ACHN (cell line): Measurements from ENCODE around the gene SH2D4B.
A peak's percentile ranks its signal among the peaks of the same experiment; 100 is the strongest.

Experiments used
- DNase-seq: peaks from one replicate; pipeline ENCODE4 v3.0.0-alpha.2; 2015
- in situ Hi-C: cut with HindIII; loops from 2 replicates; pipeline ENCODE4 v1.10.0; 2017; ENCODE audit warnings: low sequenced_read_pairs, low pct_ligation_motif_present, low pct_unique_long_range_greater_than_20kb

Gene SH2D4B

GRCh38 chr10:80579181-80579763 is 41.6 kb downstream of the SH2D4B start:
- no peak for DNase-seq
- in situ Hi-C loops: no loop called here

- no peak for DNase-seq
These were observed 42.3 kb downstream of the SH2D4B start for GRCh38 chr10:80579849-80580637.

GRCh38 chr10:80580638-80581468 is 43.2 kb downstream of the SH2D4B start:
- in situ Hi-C loops: no loop called here
- no peak for DNase-seq

More at GRCh38 chr10:80579849-80580637, 42.3 kb downstream of the SH2D4B start:
- in situ Hi-C loops: no loop called here

- in situ Hi-C loops: no loop called here
- DNase-seq: no peak
These were observed 43.8 kb downstream of the SH2D4B start for GRCh38 chr10:80581469-80581835.

- in situ Hi-C loops: no loop called here
- no peak for DNase-seq
These were observed 44.7 kb downstream of the SH2D4B start for GRCh38 chr10:80582286-80582960.

GRCh38 chr10:80583685-80584084 is 46.0 kb downstream of the SH2D4B start:
- in situ Hi-C loops: no loop called here
- DNase-seq: no peak

- in situ Hi-C loops: no loop called here
These were observed 48.1 kb downstream of the SH2D4B start for GRCh38 chr10:80585812-80586211.

GRCh38 chr10:80588546-80588945 is 50.8 kb downstream of the SH2D4B start:
- in situ Hi-C loops: no loop called here
- no peak for DNase-seq

More at GRCh38 chr10:80585812-80586211, 48.1 kb downstream of the SH2D4B start:
- no peak for DNase-seq

- DNase-seq: no peak
- in situ Hi-C loops: no loop called here
These were observed 52.1 kb downstream of the SH2D4B start for GRCh38 chr10:80589726-80590373.

- in situ Hi-C loops: no loop called here
- no peak for DNase-seq
These were observed 53.0 kb downstream of the SH2D4B start for GRCh38 chr10:80590585-80591125.

GRCh38 chr10:80596391-80597257 is 58.9 kb downstream of the SH2D4B start:
- in situ Hi-C loops: no loop called here
- peak; percentile 60 for DNase-seq

- in situ Hi-C loops: no loop called here
- no peak for DNase-seq
These were observed 60.5 kb downstream of the SH2D4B start for GRCh38 chr10:80598084-80598798.

- in situ Hi-C loops: no loop called here
- DNase-seq: no peak
These were observed 61.2 kb downstream of the SH2D4B start for GRCh38 chr10:80598951-80599350.

- peak; percentile 46 for DNase-seq
- in situ Hi-C loops: no loop called here
These were observed 61.7 kb downstream of the SH2D4B start for GRCh38 chr10:80599424-80599847.

GRCh38 chr10:80600256-80600655 is 62.6 kb downstream of the SH2D4B start:
- no peak for DNase-seq
- in situ Hi-C loops: no loop called here

- no peak for DNase-seq
- in situ Hi-C loops: no loop called here
These were observed 65.2 kb downstream of the SH2D4B start for GRCh38 chr10:80602881-80603280.

GRCh38 chr10:80603516-80603915 is 65.8 kb downstream of the SH2D4B start:
- in situ Hi-C loops: no loop called here
- no peak for DNase-seq
